HS-5 (cell line): ENCODE measurements around the gene IL9.

Experiments used
- DNase-seq: peaks from one replicate; pipeline ENCODE4 v3.0.0-alpha.2; 2012; ENCODE audit warnings: low read depth

The IL9 gene

GRCh38 chr5:135891268-135891667 lies 4.4 kb downstream of the IL9 start:
- no peak for DNase-seq

GRCh38 chr5:135890867-135891266 lies 4.8 kb downstream of the IL9 start:
- no peak for DNase-seq

GRCh38 chr5:135890296-135890695 lies 5.3 kb downstream of the IL9 start:
- DNase-seq, result no peak

GRCh38 chr5:135887881-135888614 lies 7.6 kb downstream of the IL9 start:
- no peak for DNase-seq

GRCh38 chr5:135887447-135887864 lies 8.2 kb downstream of the IL9 start:
- DNase-seq, result peak; percentile 39

GRCh38 chr5:135886136-135886535 lies 9.5 kb downstream of the IL9 start:
- DNase-seq, result no peak

- no peak for DNase-seq
Measured at GRCh38 chr5:135885031-135885430, 10.6 kb downstream of the IL9 start.

- DNase-seq, result no peak
Measured at GRCh38 chr5:135883441-135883840, 12.2 kb downstream of the IL9 start.

- no peak for DNase-seq
Measured at GRCh38 chr5:135883026-135883425, 12.6 kb downstream of the IL9 start.

- no peak for DNase-seq
Measured at GRCh38 chr5:135881819-135882218, 13.8 kb downstream of the IL9 start.

GRCh38 chr5:135881244-135881643 lies 14.4 kb downstream of the IL9 start:
- DNase-seq, result no peak

- DNase-seq, result no peak
Measured at GRCh38 chr5:135880801-135881200, 14.8 kb downstream of the IL9 start.

GRCh38 chr5:135880278-135880677 lies 15.4 kb downstream of the IL9 start:
- DNase-seq, result no peak

- no peak for DNase-seq
Measured at GRCh38 chr5:135879591-135879990, 16.1 kb downstream of the IL9 start.

- DNase-seq, result no peak
Measured at GRCh38 chr5:135878156-135878620, 17.5 kb downstream of the IL9 start.

- DNase-seq, result no peak
Measured at GRCh38 chr5:135877570-135878155, 18.0 kb downstream of the IL9 start.

- no peak for DNase-seq
Measured at GRCh38 chr5:135876146-135876545, 19.5 kb downstream of the IL9 start.

GRCh38 chr5:135875567-135875966 lies 20.1 kb downstream of the IL9 start:
- no peak for DNase-seq

- DNase-seq, result no peak
Measured at GRCh38 chr5:135874461-135874860, 21.2 kb downstream of the IL9 start.

GRCh38 chr5:135873831-135874230 lies 21.8 kb downstream of the IL9 start:
- DNase-seq, result no peak

GRCh38 chr5:135871268-135871915 lies 24.2 kb downstream of the IL9 start:
- no peak for DNase-seq

- DNase-seq, result no peak
Measured at GRCh38 chr5:135869935-135870334, 25.7 kb downstream of the IL9 start.

GRCh38 chr5:135869276-135869675 lies 26.4 kb downstream of the IL9 start:
- DNase-seq, result no peak
